ENCODE data around the gene RBAK. TPM values are rescaled to one million over a fixed set of nuclear protein-coding genes. Genes with fewer than 3 reads are reported as not detected.
"Not testable (repeated sequence)": the region's sequence is repeated elsewhere in the genome, so short reads cannot be mapped to it uniquely, and the experiment has no call there.

The RBAK gene
- total RNA-seq (2014; rRNA removed; shearing (Covaris generic)), result 16.9 and 20.7 TPM in 2 replicates

DNA sequence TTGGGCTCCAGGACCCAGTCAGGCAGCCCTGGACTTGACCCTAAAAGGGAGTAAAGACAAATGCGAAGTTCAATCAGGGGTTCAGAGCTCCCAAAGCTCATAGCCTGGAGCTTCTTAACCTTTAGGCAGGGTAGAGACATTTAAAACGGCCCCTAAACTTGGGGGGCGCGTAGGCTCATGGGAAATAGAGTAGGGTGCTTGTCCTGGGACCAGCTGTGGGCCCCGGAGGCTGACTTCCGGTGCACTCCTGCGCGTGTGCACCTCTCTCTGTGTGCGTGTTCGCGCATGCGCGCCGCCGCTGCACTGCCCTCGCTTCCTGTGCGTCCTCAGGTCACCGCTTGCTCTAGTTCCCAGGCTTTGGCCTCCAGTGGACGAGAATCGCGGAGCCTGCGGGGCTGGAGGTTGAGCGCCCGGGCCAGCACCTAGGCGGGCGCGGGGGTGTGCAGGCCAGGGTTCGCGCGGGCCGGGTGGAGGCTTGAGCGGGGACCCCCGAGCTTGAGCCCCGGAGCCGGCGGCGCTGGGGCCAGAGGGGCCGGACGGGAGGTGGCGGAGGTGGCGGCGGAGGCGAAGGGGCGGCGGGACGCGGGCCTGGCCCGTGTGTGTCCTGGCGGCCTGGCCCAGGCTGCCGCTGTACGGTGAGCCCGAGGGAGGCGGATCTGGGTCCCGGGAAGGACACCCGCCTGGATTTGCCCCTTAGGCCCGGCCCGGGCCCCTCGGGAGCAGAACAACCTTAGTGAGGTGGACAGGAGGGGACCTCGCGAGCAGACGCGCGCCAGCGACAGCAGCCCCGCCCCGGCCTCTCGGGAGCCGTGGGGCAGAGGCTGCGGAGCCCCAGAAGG lies at the start of gene RBAK:
TSS of gene RBAK (plus strand) at position 303 of the 839 bp plus-strand sequence. CDS start 2,217 bp downstream, outside the sequence.
- peak; percentile 97 to 98 for DNase-seq
- Histone ChIP-seq H3K27me3 (no peaks in the 10 kb centered on the region), H3K9me3 (replicated peaks) (0 out of 2 replicates have a peak, but pooled peaks cover 2% of the 10 kb centered on the region), H3K36me3 (peaks cover 20% of the 10 kb centered on the region), H3K4me3 (peak within 1 kb of the TSS; percentile 85), H3K4me1 (no peaks in the 10 kb centered on the region), H3K27ac (peak within 1 kb of the TSS; percentile 47)

DNA sequence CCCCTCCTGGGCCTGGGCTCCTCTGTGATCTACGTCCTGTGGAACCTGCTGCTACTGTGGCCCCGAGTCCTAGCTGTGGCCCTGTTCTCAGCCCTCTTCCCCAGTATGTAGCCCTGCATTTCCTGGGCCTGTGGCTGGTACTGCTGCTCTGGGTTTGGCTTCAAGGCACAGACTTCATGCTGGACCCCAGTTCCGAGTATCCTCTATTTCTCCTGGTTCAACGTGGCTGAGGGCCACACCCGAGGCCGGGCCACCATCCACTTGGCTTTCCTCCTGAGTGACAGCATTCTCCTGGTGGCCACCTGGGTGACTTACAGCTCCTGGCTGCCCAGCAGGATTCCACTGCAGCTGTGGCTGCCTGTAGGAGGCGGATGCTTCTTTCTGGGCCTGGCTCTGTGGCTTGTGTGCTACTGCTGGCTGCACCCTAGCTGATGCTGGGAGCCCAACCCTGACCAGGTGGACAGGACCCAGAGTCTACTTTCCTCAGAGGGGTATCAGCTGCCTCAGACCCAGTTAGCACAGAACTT lies 48.9 kb upstream of the RBAK start:
- H3K36me3 ChIP-seq, result no peaks in the 10 kb centered on the region; the same call in 1 of the 2 replicates

GRCh38 chr7:4998244-4998643 lies 47.4 kb upstream of the RBAK start:
- H3K27ac ChIP-seq, result no peak overlapping the region
- H3K4me3 ChIP-seq, result no peak overlapping the region
- no peak for DNase-seq
- no peaks in the 10 kb centered on the region; the same call in 1 of the 2 replicates for H3K36me3 ChIP-seq
- no peaks in the 10 kb centered on the region for H3K27me3 ChIP-seq
- no peaks in the 10 kb centered on the region for H3K9me3 ChIP-seq (replicated peaks)
- H3K4me1 ChIP-seq, result no peaks in the 10 kb centered on the region

More for the DNA sequence above, 48.9 kb upstream of the RBAK start:
- no peaks in the 10 kb centered on the region for H3K9me3 ChIP-seq (replicated peaks)
- DNase-seq, result no peak
- no peaks in the 10 kb centered on the region for H3K4me1 ChIP-seq
- no peak overlapping the region for H3K27ac ChIP-seq
- H3K27me3 ChIP-seq, result no peaks in the 10 kb centered on the region
- H3K4me3 ChIP-seq, result no peak overlapping the region

DNA sequence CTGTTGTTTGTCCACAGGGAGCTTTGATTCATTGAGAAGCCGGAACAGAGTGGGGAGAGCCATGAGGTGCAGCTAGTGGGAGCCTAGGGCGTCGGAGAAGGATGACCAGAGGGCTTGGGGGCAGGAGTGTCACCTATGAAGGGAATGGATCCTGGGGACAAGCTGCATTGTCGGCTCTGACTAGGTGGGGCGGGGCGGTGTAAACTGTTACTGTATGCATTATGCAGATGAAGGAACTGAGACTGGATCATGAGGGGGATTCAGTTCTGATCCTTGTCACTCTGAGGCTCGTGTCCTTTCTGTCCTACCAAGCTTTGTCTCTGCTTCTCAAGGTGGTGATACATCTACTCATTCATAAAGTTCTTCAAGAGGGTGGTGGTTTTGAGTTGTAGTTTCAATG lies 46.8 kb upstream of the RBAK start:
- Histone ChIP-seq H3K4me1 (no peaks in the 10 kb centered on the region), H3K9me3 (replicated peaks) (no peaks in the 10 kb centered on the region), H3K4me3 (no peak overlapping the region), H3K27me3 (no peaks in the 10 kb centered on the region), H3K36me3 (no peaks in the 10 kb centered on the region; the same call in 1 of the 2 replicates), H3K27ac (no peak overlapping the region)
- DNase-seq, result no peak

DNA sequence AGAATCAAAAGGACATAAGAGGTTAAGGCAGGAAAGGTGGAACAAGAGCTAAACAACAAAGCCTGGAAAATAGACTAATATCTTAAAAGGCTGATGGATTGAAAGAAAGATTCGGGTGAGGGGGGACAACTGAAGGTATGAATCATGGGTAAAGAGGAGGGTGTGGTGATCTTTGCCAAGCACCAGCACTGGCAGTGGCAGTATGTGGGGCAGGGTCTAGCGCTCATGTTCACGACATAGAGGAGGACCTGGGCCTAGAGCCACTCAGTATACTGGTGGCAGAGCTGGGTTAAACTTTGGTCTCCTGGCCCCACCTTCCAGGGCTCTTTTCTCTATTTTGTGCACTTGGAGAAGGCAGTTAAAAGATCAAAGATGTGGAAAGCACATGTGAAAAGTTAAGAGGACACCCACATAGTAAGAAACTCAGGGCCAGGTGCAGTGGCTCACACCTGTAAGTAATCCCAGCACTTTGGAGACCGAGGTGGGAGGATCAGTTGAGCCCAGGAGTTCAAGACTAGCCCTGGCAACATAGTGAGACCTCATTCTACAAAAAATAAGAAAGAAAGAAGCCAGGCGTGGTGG lies 46.2 kb upstream of the RBAK start:
- Histone ChIP-seq H3K27me3 (no peaks in the 10 kb centered on the region), H3K4me3 (no peak overlapping the region), H3K36me3 (no peaks in the 10 kb centered on the region; the same call in 1 of the 2 replicates), H3K27ac (no peak overlapping the region), H3K4me1 (no peaks in the 10 kb centered on the region), H3K9me3 (replicated peaks) (no peaks in the 10 kb centered on the region)
- DNase-seq, result no peak

DNA sequence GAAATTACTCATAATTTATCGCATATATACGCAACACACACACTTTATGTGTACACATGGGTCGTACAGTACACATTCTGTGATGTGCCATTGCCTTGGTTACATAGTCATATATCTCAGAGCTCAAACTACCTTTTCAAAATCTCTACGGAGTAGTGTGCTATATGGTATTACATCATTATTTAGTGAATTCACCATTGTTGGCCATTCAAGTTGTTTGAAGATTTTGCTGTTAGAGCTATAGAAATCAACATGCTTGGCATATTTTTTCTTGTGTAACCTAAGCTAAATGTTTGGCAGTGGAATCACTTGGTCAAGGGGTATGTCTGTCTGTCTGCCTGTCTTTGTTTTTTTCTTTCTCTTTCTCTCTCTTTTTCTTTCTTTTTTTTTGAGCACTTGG lies 44.7 kb upstream of the RBAK start:
- Histone ChIP-seq H3K4me1 (no peaks in the 10 kb centered on the region), H3K36me3 (no peaks in the 10 kb centered on the region; the same call in 1 of the 2 replicates), H3K27ac (no peak overlapping the region), H3K9me3 (replicated peaks) (no peaks in the 10 kb centered on the region), H3K4me3 (no peak overlapping the region), H3K27me3 (no peaks in the 10 kb centered on the region)
- DNase-seq, result no peak

GRCh38 chr7:5001911-5002310 lies 43.7 kb upstream of the RBAK start:
- Histone ChIP-seq H3K4me3 (no peak overlapping the region), H3K27me3 (no peaks in the 10 kb centered on the region), H3K36me3 (no peaks in the 10 kb centered on the region; the same call in 1 of the 2 replicates), H3K4me1 (no peaks in the 10 kb centered on the region), H3K27ac (no peak overlapping the region), H3K9me3 (replicated peaks) (no peaks in the 10 kb centered on the region)
- no peak for DNase-seq

DNA sequence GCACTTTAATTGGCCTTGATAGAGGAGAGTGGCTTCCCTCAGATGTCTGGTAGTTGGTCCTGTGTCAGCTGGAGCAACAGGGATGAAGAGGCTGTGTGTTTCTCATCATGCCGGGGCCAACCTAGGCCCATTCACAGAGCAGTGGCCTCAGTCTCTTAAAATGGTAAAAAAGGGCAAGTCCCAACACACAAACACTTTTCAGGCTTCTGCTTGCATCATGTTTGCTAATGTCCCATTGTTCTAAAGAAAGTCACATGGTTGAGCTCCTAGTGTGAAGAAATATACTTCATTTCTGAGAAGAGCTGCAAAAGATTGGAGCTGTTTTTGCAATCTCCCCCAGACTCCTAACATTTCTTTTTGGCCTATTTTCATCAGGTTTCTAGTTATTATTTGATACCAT lies 40.6 kb upstream of the RBAK start:
- 0 out of 2 replicates have a peak, but pooled peaks cover 2% of the 10 kb centered on the region for H3K36me3 ChIP-seq
- H3K4me3 ChIP-seq, result no peak overlapping the region
- DNase-seq, result no peak
- H3K27ac ChIP-seq, result no peak overlapping the region
- no peaks in the 10 kb centered on the region for H3K27me3 ChIP-seq
- H3K9me3 ChIP-seq (replicated peaks), result no peaks in the 10 kb centered on the region
- H3K4me1 ChIP-seq, result no peaks in the 10 kb centered on the region

- Histone ChIP-seq H3K4me3 (no peak overlapping the region), H3K36me3 (0 out of 2 replicates have a peak, but pooled peaks cover 6% of the 10 kb centered on the region), H3K4me1 (no peaks in the 10 kb centered on the region), H3K27ac (no peak overlapping the region), H3K9me3 (replicated peaks) (0 out of 2 replicates have a peak, but pooled peaks cover 3% of the 10 kb centered on the region), H3K27me3 (no peaks in the 10 kb centered on the region)
- no peak for DNase-seq
Observed at GRCh38 chr7:5012985-5013384, 32.7 kb upstream of the RBAK start.

DNA sequence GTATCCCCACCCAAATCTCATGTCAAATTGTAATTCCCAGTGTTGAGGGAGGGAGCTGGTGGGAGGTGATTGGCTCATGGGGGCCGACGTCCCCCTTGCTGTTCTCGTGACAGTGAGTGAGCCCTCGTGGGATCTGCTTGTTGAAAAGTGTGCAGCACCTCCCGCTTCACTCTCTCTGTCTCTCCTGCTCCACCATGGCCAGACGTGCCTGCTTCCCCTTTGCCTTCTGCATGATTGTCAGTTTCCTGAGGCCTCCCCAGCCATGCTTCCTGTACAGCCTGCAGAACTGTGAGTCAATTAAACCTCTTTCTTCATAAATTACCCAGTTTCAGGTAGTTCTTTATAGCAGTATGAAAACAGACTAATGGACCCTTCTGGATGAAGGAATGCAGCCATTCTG lies 29.7 kb upstream of the RBAK start:
- not testable (repeated sequence) for H3K4me3 ChIP-seq; DNase-seq; H3K36me3 ChIP-seq; H3K9me3 ChIP-seq (replicated peaks); H3K4me1 ChIP-seq; H3K27me3 ChIP-seq; H3K27ac ChIP-seq

DNA sequence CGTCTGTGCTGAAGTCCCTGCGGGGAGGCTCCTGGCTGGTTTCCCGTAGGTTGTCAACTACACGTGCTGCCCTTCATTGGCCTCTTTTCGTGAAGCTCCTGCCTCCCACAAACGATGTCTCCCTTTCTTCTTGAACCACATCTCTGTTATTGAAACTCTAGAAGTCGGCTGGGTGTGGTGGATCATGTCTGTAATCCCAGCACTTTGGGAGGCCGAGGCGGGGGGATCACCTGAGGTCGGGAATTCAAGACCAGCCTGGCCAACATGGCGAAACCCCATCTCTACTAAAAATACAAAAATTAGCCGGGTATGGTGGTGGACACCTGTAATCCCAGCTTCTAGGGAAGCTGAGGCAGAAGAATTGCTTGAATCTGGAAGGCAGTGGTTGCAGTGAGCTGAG lies 28.0 kb upstream of the RBAK start:
- not testable (repeated sequence) for H3K9me3 ChIP-seq (replicated peaks); H3K27ac ChIP-seq; H3K27me3 ChIP-seq; H3K4me1 ChIP-seq; DNase-seq; H3K36me3 ChIP-seq; H3K4me3 ChIP-seq

DNA sequence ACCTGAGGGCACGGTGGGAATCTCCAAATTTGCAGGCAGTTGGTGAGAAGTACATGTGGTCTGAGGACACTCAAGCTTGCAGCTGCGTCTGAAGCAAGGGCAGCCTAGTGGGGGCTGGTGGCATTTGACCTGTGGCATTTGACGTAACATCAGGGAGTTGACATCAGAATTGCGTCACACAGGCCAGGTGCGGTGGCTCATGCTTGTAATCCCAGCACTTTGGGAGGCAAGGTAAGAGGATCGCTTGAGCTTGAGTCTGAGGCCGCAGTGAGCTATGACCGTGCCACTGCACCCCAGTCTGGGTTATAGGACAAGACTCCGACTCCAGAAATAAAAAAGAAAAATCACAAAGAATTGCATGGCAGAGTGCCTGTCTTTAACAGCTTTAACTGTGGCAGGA lies 25.6 kb upstream of the RBAK start:
- Histone ChIP-seq H3K4me3 (no peak overlapping the region), H3K27me3 (no peaks in the 10 kb centered on the region), H3K36me3 (no peaks in the 10 kb centered on the region), H3K9me3 (replicated peaks) (no peaks in the 10 kb centered on the region), H3K4me1 (no peaks in the 10 kb centered on the region), H3K27ac (no peak overlapping the region)
- no peak for DNase-seq

- not testable (repeated sequence) for H3K36me3 ChIP-seq; H3K27me3 ChIP-seq; H3K27ac ChIP-seq; H3K9me3 ChIP-seq (replicated peaks); H3K4me3 ChIP-seq; DNase-seq; H3K4me1 ChIP-seq
Observed at GRCh38 chr7:5020976-5021550, 24.6 kb upstream of the RBAK start.

GRCh38 chr7:5023626-5024025 lies 22.0 kb upstream of the RBAK start:
- not testable (repeated sequence) for H3K4me3 ChIP-seq; H3K4me1 ChIP-seq; H3K27ac ChIP-seq; DNase-seq; H3K9me3 ChIP-seq (replicated peaks); H3K27me3 ChIP-seq; H3K36me3 ChIP-seq

DNA sequence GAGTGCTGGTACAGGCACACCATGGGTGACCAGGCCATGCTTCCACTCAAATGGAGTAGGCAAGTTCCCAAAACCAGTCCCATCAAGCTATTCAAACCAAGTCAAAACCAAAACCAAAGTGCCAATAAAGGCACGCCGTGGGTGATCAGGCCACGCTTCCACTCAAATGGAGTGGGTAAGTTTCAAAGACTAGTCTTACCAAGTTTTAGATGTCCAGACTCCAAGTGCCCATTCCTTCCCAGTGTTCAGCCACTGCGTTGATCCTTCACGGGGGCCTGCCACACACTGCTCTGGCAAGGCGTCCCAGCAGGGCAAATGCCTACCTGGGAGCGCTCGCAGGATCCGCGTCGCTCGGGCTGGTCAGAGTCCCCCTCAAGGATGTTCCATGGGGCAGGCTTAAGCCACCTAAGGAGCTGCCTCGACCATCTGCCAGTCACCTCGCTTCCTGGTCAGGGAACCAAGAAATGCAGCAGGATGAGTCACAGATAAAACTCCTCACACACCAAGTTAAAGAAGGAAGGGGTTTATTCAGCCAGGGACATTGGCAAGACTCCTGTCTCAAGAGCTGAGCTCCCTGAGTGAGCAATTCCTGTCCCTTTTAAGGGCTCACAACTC lies 17.8 kb upstream of the RBAK start:
- DNase-seq; H3K9me3 ChIP-seq (replicated peaks); H3K27me3 ChIP-seq; H3K4me3 ChIP-seq; H3K36me3 ChIP-seq; H3K27ac ChIP-seq; H3K4me1 ChIP-seq: not testable (repeated sequence)

Data from SJCRH30 (cell line).